K562 (cell line): ENCODE results near the gene SORCS2. TPM values are rescaled to one million over a fixed set of nuclear protein-coding genes. Genes with fewer than 3 reads are reported as not detected.

Experiments
- ATAC-seq: fragments of 200-7000 bp; cut with Tn5 transposase; 3 replicates; pipeline ENCODE4 v1.9.1; 2020; ENCODE audit warnings: moderate library complexity
- BruUV-seq: library from RNA; stranded (reverse); fragments of 400-500 nt; replicated peaks from 2 replicates; lab custom pipeline; 2021; lab: Mats Ljungman, UMichigan
- CTCF ChIA-PET: fragments of 300-600 bp; formaldehyde crosslinking; extraction: SDS; loops from one replicate; lab custom pipeline; 2021; ENCODE audit warnings: low intra/inter-chr PET ratio; lab: Yijun Ruan, JAX
- POLR2A ChIA-PET: fragments of 300-600, 350-650 bp; sonication (Branson Sonifier 250); formaldehyde crosslinking; extraction: SDS; loops from one replicate; lab custom pipeline; 2021; ENCODE audit warnings: antibody characterized with exemption, inconsistent platforms; lab: Yijun Ruan, JAX
- DNase-seq, 4 experiments: peaks; one replicate each; pipeline versions ENCODE4 v3.0.0 to v3.0.0-alpha.2; 2011 to 2018; ENCODE audit warnings: low spot score in 3 of 4, mixed read lengths in 3 of 4; ENCODE audit errors: extremely low read depth in 1 of 4
- FAIRE-seq: peaks from 2 replicates; lab custom pipeline; 2011; peaks lifted over from hg19 to GRCh38; lab: Jason Lieb, UNC
- H2AFZ ChIP-seq: 2 replicates; pipeline ENCODE4 v1.6.0; 2011; ENCODE audit warnings: low read depth, low read length, control low read depth, inconsistent platforms
- H3K27ac ChIP-seq: fragments of 200-600 bp; 3 replicates; pipeline ENCODE4 v1.8.0; 2011; ENCODE audit warnings: low read depth, mild to moderate bottlenecking, control low read depth, inconsistent platforms, low read length, moderate library complexity, mixed read lengths; ENCODE audit errors: extremely low read depth
- H3K27me3 ChIP-seq, 2 experiments: fragments of 300-600 bp in 1 of 2; 2 replicates in 1 of 2; 3 replicates in 1 of 2; pipeline versions ENCODE4 v1.6.0 to v1.8.0; 2011; ENCODE audit warnings: inconsistent platforms in 2 of 2, low read length in 2 of 2, mild to moderate bottlenecking in 1 of 2, mixed read lengths in 1 of 2, moderate library complexity in 1 of 2; ENCODE audit not compliant: control insufficient read depth in 2 of 2, insufficient read depth in 2 of 2
- H3K36me3 ChIP-seq: fragments of 300-600 bp; 3 replicates; pipeline ENCODE4 v1.8.0; 2011; ENCODE audit warnings: mild to moderate bottlenecking, low read length, inconsistent platforms; ENCODE audit not compliant: control insufficient read depth, insufficient read depth
- H3K4me1 ChIP-seq, 2 experiments: fragments of 200-600 bp in 1 of 2; replicated peaks in 1 of 2; 2 replicates in 1 of 2; 3 replicates in 1 of 2; pipeline versions ENCODE4 v1.5.1 to v1.8.0; 2011; ENCODE audit warnings: inconsistent platforms in 2 of 2, low read length in 2 of 2, mild to moderate bottlenecking in 1 of 2, mixed read lengths in 1 of 2, moderate library complexity in 1 of 2; ENCODE audit not compliant: control insufficient read depth in 2 of 2, insufficient read depth in 2 of 2
- H3K4me2 ChIP-seq: 2 replicates; pipeline ENCODE4 v1.6.1; 2011; ENCODE audit warnings: low read length, control low read depth, inconsistent platforms, mixed read lengths; ENCODE audit not compliant: insufficient read depth
- H3K4me3 ChIP-seq: fragments of 200-600 bp; sonication (generic), shearing (Covaris generic); 2 replicates; pipeline ENCODE4 v1.5.1; 2016; ENCODE audit warnings: control low read depth, inconsistent platforms
- H3K79me2 ChIP-seq: fragments of 200-600 bp; 3 replicates; pipeline ENCODE4 v1.8.0; 2011; ENCODE audit warnings: low read length, inconsistent platforms; ENCODE audit not compliant: control insufficient read depth, insufficient read depth
- H3K9ac ChIP-seq, 2 experiments: 2 replicates each; pipeline versions ENCODE4 v1.6.0 to v1.6.1; 2011; ENCODE audit warnings: low read depth in 2 of 2, low read length in 2 of 2, control low read depth in 1 of 2, inconsistent platforms in 1 of 2, mild to moderate bottlenecking in 1 of 2, mixed read lengths in 1 of 2; ENCODE audit not compliant: insufficient read depth in 1 of 2
- H3K9me1 ChIP-seq: one replicate; pipeline ENCODE4 v1.6.0; 2011; ENCODE audit warnings: inconsistent platforms, mild to moderate bottlenecking, low read length, moderate library complexity; ENCODE audit not compliant: control insufficient read depth, insufficient read depth
- H3K9me3 ChIP-seq: replicated peaks from 2 replicates; pipeline ENCODE4 v1.5.1; 2011; ENCODE audit warnings: low read depth, low read length, inconsistent platforms; ENCODE audit not compliant: control insufficient read depth, insufficient read depth
- H4K20me1 ChIP-seq: replicated peaks from 2 replicates; pipeline ENCODE4 v1.6.1; 2011; ENCODE audit warnings: low read length, inconsistent platforms, mixed read lengths; ENCODE audit not compliant: control insufficient read depth, insufficient read depth
- BRD4 ChIP-seq: fragments of 200-600 bp; sonication (generic); IDR thresholded peaks from 2 replicates; pipeline ENCODE4 v1.6.1; 2017; ENCODE audit warnings: inconsistent platforms
- CHCHD3 ChIP-seq: fragments of 250-450 bp; sonication (Bioruptor Pico); IDR thresholded peaks from 2 replicates; pipeline ENCODE4 v2.1.2; 2022; ENCODE audit warnings: mild to moderate bottlenecking
- FOSL1 ChIP-seq: fragments of 200-800 bp; sonication (Bioruptor generic); conservative IDR thresholded peaks from 2 replicates; pipeline ENCODE4 v1.6.1; 2016; ENCODE audit warnings: missing genetic modification characterization, missing compliant biosample characterization
- LARP7 ChIP-seq: fragments of 450-650 bp; IDR thresholded peaks from 2 replicates; pipeline ENCODE4 v1.6.1; 2016
- OTX1 ChIP-seq: fragments of 450-650 bp; formaldehyde crosslinking; IDR thresholded peaks from 2 replicates; pipeline ENCODE4 v1.4.0; 2022; ENCODE audit warnings: mild to moderate bottlenecking
- PKNOX1 ChIP-seq: fragments of 450-650 bp; IDR thresholded peaks from 2 replicates; pipeline ENCODE4 v1.6.1; 2016
- RAD51 ChIP-seq: fragments of 450-650 bp; IDR thresholded peaks from 2 replicates; pipeline ENCODE4 v1.7.1; 2016; ENCODE audit warnings: low read depth, mild to moderate bottlenecking, borderline replicate concordance
- STAT6 ChIP-seq: sonication (generic); formaldehyde crosslinking; IDR thresholded peaks from 2 replicates; pipeline ENCODE4 v1.8.1; 2023; ENCODE audit warnings: mild to moderate bottlenecking, missing genetic modification reagents
- ZNF584 ChIP-seq: fragments of 200-800 bp; sonication (Bioruptor generic); IDR thresholded peaks from 2 replicates; pipeline ENCODE4 v1.6.1; 2016; ENCODE audit warnings: low read depth, mild to moderate bottlenecking, missing genetic modification characterization, missing compliant biosample characterization
- ZNF655 ChIP-seq: fragments of 250-450 bp; sonication (Bioruptor Pico); IDR thresholded peaks from 2 replicates; pipeline ENCODE4 v1.5.0; 2021
- WGBS: fragments of 100-300 bp; shearing (Covaris generic); methylation state at CpG from one replicate; pipeline ENCODE4 v1.1.6; 2016; ENCODE audit warnings: low coverage, mixed read lengths; ENCODE audit not compliant: insufficient coverage; ENCODE audit errors: missing lambda C conversion rate; 5-methylcytosine and 5-hydroxymethylcytosine counted together
- in situ Hi-C: fragments of 300-500 bp; cut with MboI; formaldehyde crosslinking; loops from 4 replicates; pipeline ENCODE4 v1.15.0; 2018; ENCODE audit warnings: inconsistent platforms, mixed read lengths
- intact Hi-C: fragments of 100-400 bp; cut with micrococcal nuclease; formaldehyde crosslinking; loops from 2 replicates; pipeline ENCODE4 v1.14.2; 2022
- polyA plus RNA-seq, 8 experiments: library from polyadenylated mRNA; depleted of rRNA in 4 of 8; stranded (reverse) in 5 of 8; unstranded in 3 of 8; fragments of >200 nt; fragmentation: Nextera tagmentation in 2 of 8; fragmentation: Illumina TruSeq in 1 of 8; extraction: Ambion mirVana in 2 of 8; extraction: Trizol in 1 of 8; gene quantifications; 2 replicates each; pipeline versions ENCODE4 v1.2.1 to v1.2.3, GENCODE V29; 2011 to 2014; ENCODE audit warnings: inconsistent platforms in 1 of 8, missing spikeins in 1 of 8
- total RNA-seq, 7 experiments: library from RNA; depleted of rRNA in 6 of 7; stranded (reverse); fragments of >200 nt in 6 of 7; fragmentation: Illumina TruSeq in 2 of 7; extraction: Trizol in 2 of 7; gene quantifications; 2 replicates each; pipeline versions ENCODE4 v1.2.1 to v1.2.3, GENCODE V29; 2011 to 2021; ENCODE audit warnings: low replicate concordance in 1 of 7

Gene SORCS2
- total and polyA plus RNA-seq, 9 of the 15 experiments (the other 6 are each of a cell fraction or from before 2014, with no cell fraction given), result not detected

- H3K4me3 ChIP-seq, result no peak overlapping the region
- H3K4me1 ChIP-seq, result no peaks in the 10 kb centered on the region
- DNase-seq (no peak), FAIRE-seq (no peak), ATAC-seq (no peak; the same call in 2 of the 3 replicates)
- ChIA-PET POLR2A (no interaction called here), CTCF (no interaction called here)
- H3K79me2 ChIP-seq, result no peaks in the 10 kb centered on the region
- no TSS peak for BruUV-seq
- H3K4me2 ChIP-seq, result no peak overlapping the region
- H2AFZ ChIP-seq, result no peak overlapping the region
- in situ Hi-C loops, result no loop called here
- no peaks in the 10 kb centered on the region for H3K9me3 ChIP-seq
- no peaks in the 10 kb centered on the region for H3K9me1 ChIP-seq
- 0 out of 2 replicates have a peak, but pooled peaks cover 6% of the 10 kb centered on the region for H4K20me1 ChIP-seq
- TF ChIP-seq ZNF584 (CRISPR knock-in tag) (no peak), FOSL1 (tag) (no peak)
- no peak overlapping the region for H3K27ac ChIP-seq
- H3K27me3 ChIP-seq, result peaks cover 0 to 16% of the 10 kb centered on the region in 2 experiments; a peak in 2 of 5 replicates
- H3K9ac ChIP-seq, result no peak overlapping the region
- intact Hi-C loops, result no loop called here
- H3K36me3 ChIP-seq, result no peaks in the 10 kb centered on the region
- WGBS, result 0% methylated on average over 10 of the region's 10 CpGs
Measured at GRCh38 chr4:7344636-7345155, 152.4 kb downstream of the SORCS2 start.

GRCh38 chr4:7347981-7348380 lies 155.6 kb downstream of the SORCS2 start:
- H3K4me2 ChIP-seq, result no peak overlapping the region
- ATAC-seq, result no peak
- no peak for DNase-seq
- no peaks in the 10 kb centered on the region for H3K4me1 ChIP-seq
- FAIRE-seq, result no peak
- no peaks in the 10 kb centered on the region for H3K36me3 ChIP-seq
- H3K9me1 ChIP-seq, result no peaks in the 10 kb centered on the region
- in situ Hi-C loops (no loop called here), intact Hi-C loops (no loop called here)
- no peaks in the 10 kb centered on the region for H3K79me2 ChIP-seq
- H3K27me3 ChIP-seq, result peaks cover 0 to 18% of the 10 kb centered on the region in 2 experiments; a peak in 2 of 5 replicates
- BruUV-seq, result no TSS peak
- no peak overlapping the region for H3K4me3 ChIP-seq
- H4K20me1 ChIP-seq, result no peaks in the 10 kb centered on the region
- POLR2A ChIA-PET, result no interaction called here
- H3K9me3 ChIP-seq, result no peaks in the 10 kb centered on the region
- H3K27ac ChIP-seq, result no peak overlapping the region
- under 1% methylated on average over 7 of the region's 7 CpGs for WGBS
- no peak overlapping the region for H3K9ac ChIP-seq
- CTCF ChIA-PET, result no interaction called here
- H2AFZ ChIP-seq, result no peak overlapping the region
- no peak for TF ChIP-seq LARP7
- no peak for TF ChIP-seq PKNOX1
- no peak for TF ChIP-seq CHCHD3 (CRISPR knock-in tag)
- no peak for TF ChIP-seq ZNF655 (CRISPR knock-in tag)
- no peak for TF ChIP-seq RAD51
- TF ChIP-seq BRD4, result no peak
- no peak for TF ChIP-seq STAT6 (CRISPR knock-in tag)
- TF ChIP-seq OTX1, result no peak
